GM19455 (cell line): ENCODE results near the gene HRC.
"Not testable (repeated sequence)": the region's sequence is repeated elsewhere in the genome, so short reads cannot be mapped to it uniquely, and the experiment has no call there.

Experiments used
- ATAC-seq: cut with Tn5 transposase; IDR thresholded peaks from one replicate; pipeline ENCODE4 v1.9.1; 2021; ENCODE audit not compliant: unreplicated experiment

Gene HRC

DNA sequence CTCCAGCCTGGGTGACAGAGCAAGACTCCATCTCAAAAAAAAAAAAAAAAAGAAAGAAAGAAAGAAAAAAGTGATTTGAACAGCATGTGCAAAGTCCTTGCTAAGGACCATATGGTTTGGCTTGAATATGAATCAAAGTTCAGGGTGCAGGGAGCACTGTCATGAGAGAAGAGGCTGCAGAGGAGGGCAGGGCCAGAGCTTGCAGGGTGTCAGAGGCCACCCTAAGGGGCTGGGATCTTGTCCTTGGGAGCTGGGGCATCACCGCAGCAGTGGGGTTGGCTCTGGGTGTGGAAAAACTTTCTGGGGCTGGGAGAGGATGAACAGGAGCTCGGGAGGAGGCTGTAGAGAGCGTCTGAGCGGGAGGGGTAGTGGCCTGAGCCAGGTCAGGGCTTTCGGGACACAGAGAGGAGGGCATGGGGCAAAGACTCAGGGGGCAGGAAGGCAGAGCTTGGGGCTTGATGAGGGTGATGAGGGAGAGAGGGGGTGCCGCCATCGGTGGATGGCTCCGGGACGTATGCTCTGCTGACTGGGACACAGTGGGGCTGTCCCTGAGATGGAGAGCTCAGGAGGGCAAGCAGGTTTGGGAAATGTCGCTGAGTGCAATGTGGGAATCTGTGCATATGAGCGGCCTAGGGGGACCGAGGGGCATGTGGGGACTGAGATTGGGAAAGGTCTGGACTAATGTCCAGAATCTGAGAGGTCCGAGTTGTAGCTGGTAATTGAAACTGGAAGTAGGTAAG is 5.4 kb upstream of the HRC start:
- no peak for ATAC-seq

DNA sequence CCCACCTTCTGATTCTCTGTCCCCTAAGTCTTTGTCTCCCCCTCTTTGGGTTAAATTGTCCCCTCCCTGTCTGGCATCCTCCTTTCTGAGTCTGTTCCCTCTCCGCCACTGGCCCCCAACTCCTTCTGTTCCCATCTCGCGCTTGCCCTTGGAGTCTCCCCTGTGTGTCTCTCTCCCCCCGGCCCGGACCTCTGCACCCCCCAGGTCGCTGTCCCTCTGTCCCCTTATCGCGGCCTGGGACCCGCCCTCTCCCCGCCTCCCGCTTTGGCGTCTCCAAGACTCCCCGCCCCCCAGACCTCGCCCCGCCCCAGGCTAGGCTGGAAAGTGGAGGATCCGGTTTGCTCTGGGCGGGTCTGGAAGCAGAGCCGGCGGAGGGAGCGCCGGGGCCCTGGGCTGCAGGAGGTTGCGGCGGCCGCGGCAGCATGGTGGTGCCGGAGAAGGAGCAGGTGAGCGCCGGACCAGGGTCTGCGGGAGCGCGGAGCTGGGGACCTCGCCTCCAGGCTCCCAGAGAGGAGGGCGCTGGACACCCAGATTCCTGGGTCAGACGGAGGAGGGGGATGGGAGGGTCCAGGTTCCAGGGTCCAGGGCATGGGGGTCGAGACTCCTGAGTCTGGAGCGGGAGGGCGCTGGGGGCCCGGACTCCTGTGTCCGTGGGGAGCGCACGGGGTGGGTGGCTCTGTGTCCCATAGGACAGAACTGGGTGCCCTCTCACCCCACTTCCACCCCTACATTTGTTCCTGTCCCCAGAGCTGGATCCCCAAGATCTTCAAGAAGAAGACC is 2.4 kb upstream of the HRC start, which contains the start of gene TRPM4:
TSS of gene TRPM4 (plus strand) at position 348 of the 780 bp plus-strand sequence. CDS start at position 423, 75 bp downstream.
- ATAC-seq = no peak

DNA sequence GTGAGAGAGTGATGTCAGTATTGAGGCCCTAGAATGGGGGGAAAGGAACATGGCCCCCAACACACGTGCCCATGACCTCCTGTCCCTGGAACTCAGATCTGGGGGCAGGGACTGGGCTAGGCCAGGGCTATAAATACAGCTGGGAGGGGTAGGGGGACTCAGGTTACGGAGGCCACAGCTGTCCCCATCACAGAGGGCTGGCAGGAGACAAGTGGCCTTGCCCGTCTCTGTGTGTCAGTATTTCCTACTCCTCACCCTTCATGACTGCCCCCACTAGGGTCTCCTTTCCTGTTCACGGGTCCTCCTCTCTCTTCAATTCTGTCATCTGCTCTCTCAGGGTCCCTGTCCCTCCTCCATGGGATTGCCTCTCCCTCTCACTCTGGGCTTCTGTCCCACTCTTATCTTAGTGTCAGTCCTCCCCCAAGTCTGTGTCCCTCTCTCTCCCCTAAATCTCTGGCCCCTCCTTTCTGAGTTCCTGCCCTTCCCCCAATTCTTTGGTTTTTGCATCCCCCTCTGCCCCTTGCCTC is 687 bp upstream of the HRC start:
- ATAC-seq = no peak

DNA sequence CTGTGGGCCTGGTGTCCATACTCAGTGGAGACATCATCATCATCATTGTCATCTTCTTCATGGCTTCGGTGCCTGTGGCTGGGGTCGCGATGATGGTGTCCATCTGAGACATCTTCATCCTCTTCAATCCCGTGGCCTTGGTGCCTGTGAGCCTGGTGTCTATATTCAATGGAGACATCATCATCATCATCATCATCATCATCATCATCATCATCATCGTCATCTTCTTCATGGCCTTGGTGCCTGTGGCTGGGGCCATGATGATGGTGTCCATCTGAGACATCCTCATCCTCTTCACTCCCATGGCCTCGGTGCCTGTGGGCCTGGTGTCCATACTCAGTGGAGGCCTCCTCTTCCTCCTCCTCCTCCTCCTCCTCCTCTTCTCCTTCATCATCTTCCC is 917 bp downstream of the HRC start:
- no peak for ATAC-seq

DNA sequence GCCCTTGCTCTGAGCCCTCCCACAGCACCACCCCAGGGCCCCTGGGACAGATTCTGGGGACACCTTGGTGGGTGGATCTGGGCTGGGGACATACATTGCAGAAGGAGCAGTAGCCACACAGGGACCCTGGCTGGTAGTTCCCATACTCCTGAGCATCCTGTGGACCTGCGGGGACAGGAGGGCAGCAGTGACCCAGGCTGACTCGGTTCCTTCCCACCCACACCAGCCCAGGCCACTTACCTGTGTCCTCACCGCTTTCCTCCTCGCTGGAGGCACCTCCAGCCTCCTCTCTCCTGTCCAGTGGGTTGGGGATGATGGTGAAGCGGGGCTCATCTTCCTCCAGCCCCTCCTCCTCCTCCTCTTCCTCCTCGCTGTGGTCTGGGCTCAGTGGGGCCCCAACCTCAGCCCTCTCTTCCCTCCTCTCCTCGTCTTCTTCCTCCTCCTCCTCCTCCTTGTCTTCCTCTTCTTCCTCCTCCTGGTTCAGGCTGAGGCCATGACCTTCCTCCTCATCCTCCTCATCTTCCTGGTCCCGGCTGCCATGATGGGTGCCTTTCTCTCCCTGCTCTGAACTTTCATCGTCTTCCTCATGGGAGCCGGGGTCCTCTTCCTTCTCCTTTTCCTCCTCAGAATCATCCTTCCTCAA is 1.9 kb downstream of the HRC start:
- ATAC-seq = no peak

DNA sequence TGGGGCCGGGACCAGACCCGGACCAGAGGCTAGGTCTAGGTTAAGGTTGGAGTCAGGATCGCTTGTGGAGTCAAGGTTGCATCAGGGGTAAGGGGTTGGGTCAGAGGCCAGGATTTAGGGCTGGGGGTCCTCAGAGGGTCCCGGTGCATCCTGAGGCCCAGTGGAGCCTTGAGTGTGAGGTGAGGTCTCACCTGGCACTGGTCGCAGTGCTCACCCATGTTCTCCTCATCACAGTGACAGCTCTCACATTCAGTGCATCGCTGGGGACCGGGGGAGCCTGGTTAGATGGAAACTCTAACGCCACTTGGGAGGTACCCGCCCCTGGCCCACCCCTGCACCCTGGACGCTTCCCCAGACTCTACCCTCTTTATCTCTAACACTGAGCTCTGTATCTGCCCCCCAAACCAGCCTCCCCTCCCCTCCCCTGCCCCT is 3.1 kb downstream of the HRC start:
- no peak for ATAC-seq

DNA sequence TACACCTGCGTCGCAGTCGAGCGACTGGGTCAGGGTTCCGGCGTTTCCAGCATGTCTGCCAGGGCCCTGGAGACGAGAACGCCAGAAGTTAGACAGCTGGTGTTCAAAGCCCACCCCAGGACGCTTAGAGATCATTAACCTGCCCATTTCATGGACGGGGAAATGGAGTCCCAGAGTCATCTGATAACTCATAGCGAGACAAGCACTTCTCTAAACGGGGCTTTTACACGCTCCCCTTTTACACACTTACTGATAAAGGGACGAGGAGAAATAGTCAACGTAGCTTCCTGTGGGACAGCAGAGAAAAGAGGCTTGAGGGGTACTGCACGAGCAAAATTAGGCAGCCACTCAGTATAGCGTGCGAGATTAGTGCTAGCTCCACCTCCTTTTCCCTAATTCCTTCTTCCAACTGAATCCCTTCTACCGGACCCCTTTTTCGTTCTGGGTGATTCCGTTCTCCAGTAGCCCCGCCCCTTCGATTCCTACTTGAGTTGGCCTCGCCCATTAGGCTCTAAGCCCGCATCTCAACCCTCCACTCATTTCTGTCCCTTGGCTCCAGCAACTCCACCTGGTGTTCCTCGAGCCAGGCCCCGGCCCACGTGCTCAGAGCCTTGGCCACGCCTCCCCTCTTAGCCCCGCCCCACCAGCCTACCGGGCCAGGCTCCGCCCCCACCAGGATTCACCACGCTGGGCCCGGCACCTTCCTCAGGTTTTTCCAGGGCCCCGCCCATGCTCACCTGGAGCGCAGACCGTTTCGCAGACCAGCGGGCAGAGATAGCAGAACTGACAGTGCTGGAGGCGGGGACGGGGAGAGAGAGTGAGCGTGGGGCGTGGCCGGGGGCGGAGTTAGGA is 3.7 kb downstream of the HRC start:
- no peak for ATAC-seq

DNA sequence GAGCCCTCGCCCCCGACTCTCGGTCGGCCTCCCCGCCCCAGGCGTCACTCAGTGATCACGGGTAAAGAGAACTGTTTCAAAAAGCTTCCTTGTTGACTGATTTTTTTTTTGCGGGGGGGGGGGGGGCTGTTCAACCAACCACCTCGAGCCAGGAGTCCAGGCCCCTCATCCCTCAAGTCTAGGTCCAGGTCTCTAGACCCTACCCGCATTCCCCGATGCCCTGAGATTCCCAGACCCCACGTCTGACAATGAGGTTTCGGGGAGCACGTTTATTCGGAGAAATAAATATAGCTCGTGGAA is 4.3 kb downstream of the HRC start:
- ATAC-seq = no peak

DNA sequence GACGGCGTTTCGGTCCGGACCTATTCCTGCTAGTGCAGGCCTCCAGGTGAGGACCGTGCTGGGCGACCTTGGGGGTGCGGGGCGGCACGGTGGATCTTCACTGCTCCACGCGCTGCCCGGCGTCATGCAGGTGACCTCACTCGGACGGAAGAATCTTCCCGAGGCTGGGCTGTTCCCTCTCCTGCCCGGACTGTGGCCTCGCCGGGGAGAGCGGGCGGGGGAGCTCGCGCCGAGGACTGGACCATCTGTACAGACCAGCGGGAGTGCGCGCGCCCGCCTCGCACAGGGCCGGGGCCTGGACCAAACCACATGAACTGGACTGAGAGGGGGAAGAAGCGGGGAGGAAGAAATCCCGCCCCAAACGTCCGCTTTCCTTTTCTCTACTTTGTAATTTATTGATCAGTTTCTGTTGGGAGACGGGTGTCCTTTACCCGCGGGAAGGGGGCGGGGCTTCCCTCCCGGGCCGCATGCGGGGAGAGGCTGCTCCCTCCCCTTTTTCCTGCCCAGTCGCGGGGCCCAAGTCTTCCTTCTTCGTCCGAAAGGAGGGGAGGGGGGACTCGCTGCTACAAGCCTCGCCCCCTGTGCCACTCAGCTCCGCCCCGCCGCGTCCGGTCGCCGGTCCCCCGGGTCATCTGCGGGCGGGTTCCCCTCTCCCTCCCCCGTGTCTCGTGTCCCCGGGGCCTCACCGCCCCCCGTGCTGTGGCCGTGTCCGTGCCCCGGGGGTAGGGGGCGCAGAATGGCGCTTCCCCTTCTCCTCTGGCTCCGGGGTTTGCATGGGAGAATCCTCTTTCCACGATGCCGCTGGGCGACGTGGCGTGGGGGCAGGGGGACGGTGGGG is 4.9 kb downstream of the HRC start:
- no peak for ATAC-seq

DNA sequence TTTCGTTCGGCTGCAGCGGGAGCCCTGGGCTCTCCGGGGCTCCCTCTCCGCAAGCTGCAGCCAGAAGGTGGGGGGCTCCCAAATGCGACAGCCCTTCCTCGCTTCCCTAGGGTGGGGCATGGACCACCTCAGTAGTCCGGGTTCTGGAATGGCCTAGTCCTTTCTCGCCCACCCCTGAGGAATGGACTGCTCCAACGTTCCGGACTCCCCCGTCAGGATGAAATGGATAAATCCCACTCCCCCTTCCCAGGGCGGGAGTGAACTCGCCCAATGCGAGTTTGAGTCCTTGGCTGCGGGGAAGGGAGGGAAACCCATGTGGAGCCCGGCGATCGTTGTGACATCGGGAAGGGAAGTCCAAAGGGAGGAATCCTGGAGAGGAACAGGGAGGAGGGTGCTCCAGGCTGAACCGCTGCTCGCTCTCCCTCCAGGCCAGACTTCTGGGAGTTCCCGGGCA is 5.5 kb downstream of the HRC start:
- no peak for ATAC-seq

DNA sequence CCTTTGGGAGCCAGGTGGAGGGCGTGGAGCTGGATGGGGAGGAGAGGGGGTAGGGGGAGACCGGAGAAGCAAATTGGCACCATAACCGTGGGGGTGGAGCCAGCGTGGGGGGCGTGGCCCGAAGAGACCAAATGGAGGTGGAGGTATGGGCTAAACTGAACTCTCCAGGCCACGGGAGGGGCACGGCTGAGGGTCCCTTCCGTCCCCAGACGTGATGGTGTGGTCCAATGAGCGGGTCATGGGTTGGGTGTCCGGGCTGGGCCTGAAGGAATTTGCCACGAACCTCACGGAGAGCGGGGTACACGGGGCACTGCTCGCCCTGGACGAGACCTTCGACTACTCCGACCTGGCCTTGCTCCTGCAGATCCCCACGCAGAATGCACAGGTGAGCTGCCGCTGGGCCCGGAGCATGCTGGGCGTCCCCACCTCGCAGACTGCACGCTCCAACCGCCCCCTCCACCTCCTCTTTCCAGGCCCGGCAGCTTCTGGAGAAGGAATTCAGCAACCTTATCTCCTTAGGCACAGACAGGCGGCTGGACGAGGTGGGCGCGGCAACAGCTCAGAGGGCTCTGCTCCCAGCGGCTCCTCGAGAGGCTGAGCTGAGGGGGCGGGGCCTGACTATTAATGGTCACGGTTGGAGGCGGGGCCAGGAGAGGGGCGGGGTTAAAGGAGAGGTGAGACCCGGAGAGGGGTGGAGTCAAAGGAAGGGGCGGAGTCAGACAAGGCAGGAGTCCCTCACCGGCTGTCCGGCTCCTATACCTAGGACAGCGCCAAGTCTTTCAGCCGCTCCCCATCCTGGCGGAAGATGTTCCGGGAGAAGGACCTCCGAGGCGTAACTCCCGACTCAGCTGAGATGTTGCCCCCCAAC is 6.2 kb downstream of the HRC start:
- ATAC-seq = no peak

DNA sequence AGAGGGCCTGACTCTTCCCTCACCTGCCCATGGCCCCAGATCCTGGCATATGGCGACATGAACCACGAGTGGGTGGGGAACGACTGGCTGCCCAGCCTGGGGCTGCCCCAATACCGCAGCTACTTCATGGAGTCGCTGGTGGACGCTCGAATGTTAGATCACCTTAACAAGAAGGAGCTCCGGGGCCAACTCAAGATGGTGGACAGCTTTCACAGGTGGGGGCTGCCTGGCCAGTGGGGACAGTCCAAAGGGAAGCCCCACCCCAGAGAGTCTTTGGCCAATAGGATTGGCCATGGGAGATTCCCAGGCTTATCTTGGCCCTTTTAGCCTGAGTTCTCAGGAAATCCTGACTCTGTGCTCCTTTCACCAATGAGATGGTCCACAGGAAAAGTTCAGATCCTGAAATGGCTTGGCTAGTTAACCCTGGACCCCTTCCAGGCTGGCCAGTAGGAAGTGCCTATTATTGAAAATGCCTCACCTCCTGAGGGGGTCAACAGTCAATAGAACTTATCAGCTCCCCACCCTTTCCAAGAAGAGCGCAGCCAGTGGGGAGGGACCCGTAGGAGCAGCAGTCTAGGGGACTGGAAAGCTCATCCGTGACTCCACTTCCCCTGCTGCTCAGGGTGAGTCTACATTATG is 7.0 kb downstream of the HRC start:
- no peak for ATAC-seq

DNA sequence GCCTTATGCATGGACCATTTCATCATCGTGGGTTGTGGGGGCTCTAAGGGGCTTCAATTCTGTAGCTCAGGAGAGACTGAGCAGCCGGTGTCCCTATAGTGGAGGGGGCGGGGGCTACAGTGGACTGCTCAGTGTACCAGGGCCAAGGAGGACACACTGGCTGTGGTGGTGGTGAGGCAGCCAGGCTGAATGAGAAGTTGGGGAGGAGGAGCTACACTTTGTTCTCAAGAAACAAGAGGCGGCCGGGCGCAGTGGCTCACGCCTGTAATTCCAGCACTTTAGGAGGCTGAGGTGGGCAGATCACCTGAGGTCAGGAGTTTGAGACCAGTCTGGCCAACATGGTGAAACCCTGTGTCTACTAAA is 8.8 kb downstream of the HRC start:
- not testable (repeated sequence) for ATAC-seq

DNA sequence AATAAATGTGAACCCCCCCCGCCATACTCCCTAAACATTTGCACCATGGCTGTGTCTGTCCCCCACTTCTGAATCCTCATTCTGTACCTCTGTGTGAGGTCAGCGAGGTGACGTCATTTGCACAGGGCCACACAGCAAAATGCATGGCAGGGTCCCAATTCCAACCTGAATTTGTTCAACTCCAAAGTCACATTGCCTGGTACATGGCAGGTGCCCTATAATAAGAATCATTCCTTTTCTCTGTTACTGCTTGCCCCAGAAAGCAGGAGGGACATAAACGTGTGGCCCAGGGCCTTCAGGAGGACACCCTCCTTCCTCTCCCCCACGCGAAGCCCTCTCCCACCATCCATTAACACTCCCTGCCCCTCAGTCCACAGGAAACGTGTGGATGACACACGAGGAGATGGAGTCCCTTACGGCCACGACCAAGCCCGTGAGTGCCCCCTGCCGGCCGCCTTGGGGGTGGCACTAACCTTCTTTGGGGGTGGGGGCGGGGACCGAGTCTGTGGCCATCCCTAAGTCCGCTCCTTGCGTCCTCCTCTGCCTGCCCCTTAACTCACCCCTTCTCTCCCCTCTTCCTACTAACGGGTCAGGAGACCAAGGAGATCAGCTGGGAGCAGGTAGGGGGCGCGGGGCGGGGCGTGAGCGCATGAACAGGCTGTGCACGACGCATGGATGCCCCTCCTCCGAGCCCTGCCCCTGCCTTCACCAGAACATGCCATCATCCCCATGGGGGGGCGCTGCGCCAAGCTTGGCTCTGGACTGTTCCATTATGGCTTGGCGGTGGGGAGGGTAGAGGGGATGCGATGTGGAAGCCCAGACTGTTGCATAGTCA is 9.4 kb downstream of the HRC start:
- ATAC-seq = no peak

DNA sequence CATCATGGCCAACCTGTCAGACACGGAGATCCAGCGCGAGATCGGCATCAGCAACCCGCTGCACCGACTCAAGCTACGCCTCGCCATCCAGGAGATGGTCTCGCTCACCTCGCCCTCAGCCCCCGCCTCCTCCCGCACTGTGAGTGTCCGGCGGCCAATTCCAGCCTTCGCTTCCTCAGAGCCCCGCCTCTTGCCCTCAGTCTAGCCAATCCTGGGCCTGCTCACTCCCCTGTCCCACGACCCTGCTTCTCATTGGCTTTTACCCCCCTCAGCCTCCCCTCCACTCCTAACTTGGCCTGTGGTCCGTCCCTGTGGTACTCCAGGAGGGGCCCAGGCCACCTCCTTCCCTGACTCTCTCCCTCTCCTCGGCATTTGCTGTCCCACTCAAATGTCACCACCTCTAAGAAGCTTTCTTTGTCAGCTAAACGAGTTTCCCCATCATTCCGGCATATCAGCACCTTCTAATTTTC is 12.3 kb downstream of the HRC start:
- ATAC-seq = no peak

DNA sequence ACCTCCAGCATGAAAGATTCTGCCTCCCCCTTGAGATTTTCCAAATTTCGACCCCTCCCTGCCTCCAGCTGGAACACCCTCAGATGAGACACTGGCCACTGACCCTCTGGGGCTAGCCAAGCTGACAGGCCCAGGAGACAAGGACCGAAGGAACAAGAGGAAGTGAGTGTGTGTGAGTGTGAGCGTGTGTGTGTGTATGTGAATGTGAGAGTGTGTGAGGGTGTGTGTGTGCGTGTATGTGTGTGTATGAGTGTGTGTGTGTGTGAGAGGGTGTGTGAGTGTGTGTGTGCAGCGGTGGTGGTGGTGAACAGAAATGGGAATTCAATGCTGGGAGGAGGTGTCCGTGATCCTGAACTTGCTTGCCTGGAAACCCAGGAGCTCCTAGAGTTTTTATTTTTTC is 13.8 kb downstream of the HRC start:
- no peak for ATAC-seq

DNA sequence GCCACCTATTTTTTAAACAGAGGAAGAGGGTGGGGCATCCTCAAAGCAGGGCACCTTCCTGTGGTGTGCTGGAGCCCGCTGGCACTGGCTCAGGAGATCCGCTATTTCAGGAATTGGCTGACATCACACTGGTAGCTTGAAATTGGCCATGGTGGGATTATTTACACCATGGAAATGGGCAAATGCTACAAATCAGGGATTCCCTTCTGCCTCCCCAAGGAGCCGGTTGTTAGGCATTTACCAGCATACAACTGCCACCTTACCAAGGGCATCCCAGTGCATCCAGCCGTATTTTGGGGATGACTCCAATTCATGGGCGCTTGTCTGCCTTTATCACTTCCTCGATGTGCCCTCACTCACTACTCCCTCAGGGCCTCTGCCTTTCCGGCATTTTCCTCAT is 14.2 kb downstream of the HRC start:
- ATAC-seq = no peak

DNA sequence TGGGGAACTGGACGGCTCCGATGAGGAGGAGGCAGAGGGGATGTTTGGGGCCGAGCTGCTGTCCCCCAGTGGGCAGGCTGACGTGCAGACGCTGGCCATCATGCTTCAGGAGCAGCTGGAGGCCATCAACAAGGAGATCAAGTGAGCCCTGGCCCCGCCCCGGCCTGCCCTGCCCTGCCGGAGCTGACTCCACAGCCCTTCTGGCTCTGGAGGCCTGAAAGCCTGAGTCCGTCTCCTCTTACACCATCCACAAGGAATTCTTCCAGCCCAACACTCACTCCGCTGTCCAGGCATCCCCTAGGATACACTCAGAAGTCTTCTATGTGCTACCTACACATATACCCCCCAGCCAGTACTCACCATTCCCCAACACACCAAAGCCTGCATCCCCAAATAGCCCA is 18.4 kb downstream of the HRC start:
- ATAC-seq = no peak
